Trophoblast cell (in vitro differentiated cells and primary cell): ENCODE measurements around the gene ZNF592.
"Not testable (repeated sequence)": the region's sequence is repeated elsewhere in the genome, so short reads cannot be mapped to it uniquely, and the experiment has no call there.

Experiments
- DNase-seq, 2 donors: peaks; one replicate each; pipeline ENCODE4 v3.0.0-alpha.2; 2016
- H2AFZ ChIP-seq: 2 replicates; pipeline ENCODE4 v1.6.1; 2013; ENCODE audit warnings: low read length, moderate library complexity, mild to moderate bottlenecking; ENCODE audit not compliant: insufficient read depth, poor library complexity
- H2AK5ac ChIP-seq: 2 replicates; pipeline ENCODE4 v1.6.1; 2013; ENCODE audit warnings: mild to moderate bottlenecking, low read length
- H2BK120ac ChIP-seq: 2 replicates; pipeline ENCODE4 v1.6.1; 2013; ENCODE audit warnings: low read length, mild to moderate bottlenecking, moderate library complexity; ENCODE audit not compliant: insufficient read depth, poor library complexity
- H2BK12ac ChIP-seq: 2 replicates; pipeline ENCODE4 v1.6.1; 2013; ENCODE audit warnings: mild to moderate bottlenecking, low read length, moderate library complexity
- H2BK5ac ChIP-seq: 2 replicates; pipeline ENCODE4 v1.6.1; 2013; ENCODE audit warnings: low read length, low read depth, moderate library complexity, mild to moderate bottlenecking; ENCODE audit not compliant: poor library complexity
- H3K14ac ChIP-seq: 2 replicates; pipeline ENCODE4 v1.6.1; 2013; ENCODE audit warnings: mild to moderate bottlenecking, low read length
- H3K18ac ChIP-seq: 2 replicates; pipeline ENCODE4 v1.6.1; 2013; ENCODE audit warnings: mild to moderate bottlenecking, low read length
- H3K23ac ChIP-seq: 2 replicates; pipeline ENCODE4 v1.6.1; 2013; ENCODE audit warnings: low read length
- H3K27ac ChIP-seq: 2 replicates; pipeline ENCODE4 v1.5.1; 2013; ENCODE audit warnings: low read depth, mild to moderate bottlenecking, inconsistent platforms, low read length, moderate library complexity
- H3K27me3 ChIP-seq: 2 replicates; pipeline ENCODE4 v1.6.1; 2013; ENCODE audit warnings: inconsistent platforms, mild to moderate bottlenecking, low read length, moderate library complexity; ENCODE audit not compliant: insufficient read depth
- H3K36me3 ChIP-seq, 2 experiments: 1 replicate in 1 of 2; 2 replicates in 1 of 2; pipeline ENCODE4 v1.6.1; 2013; ENCODE audit warnings: low read length in 2 of 2, mild to moderate bottlenecking in 2 of 2, moderate library complexity in 1 of 2; ENCODE audit not compliant: insufficient read depth in 2 of 2, control insufficient read depth in 1 of 2
- H3K4ac ChIP-seq: 2 replicates; pipeline ENCODE4 v1.6.1; 2013; ENCODE audit warnings: low read depth, mild to moderate bottlenecking, low read length, moderate library complexity
- H3K4me1 ChIP-seq, 2 experiments: 1 replicate in 1 of 2; 2 replicates in 1 of 2; pipeline ENCODE4 v1.6.1; 2013; ENCODE audit warnings: low read length in 2 of 2, mild to moderate bottlenecking in 2 of 2, moderate library complexity in 1 of 2; ENCODE audit not compliant: insufficient read depth in 2 of 2, control insufficient read depth in 1 of 2
- H3K4me2 ChIP-seq: 2 replicates; pipeline ENCODE4 v1.6.1; 2013; ENCODE audit warnings: inconsistent platforms, mild to moderate bottlenecking, low read length, moderate library complexity
- H3K4me3 ChIP-seq: 2 replicates; pipeline ENCODE4 v1.5.1; 2013; ENCODE audit warnings: mild to moderate bottlenecking, low read depth, low read length, inconsistent platforms
- H3K79me1 ChIP-seq: one replicate; pipeline ENCODE4 v1.6.1; 2013; ENCODE audit warnings: low read length
- H3K79me2 ChIP-seq: 2 replicates; pipeline ENCODE4 v1.6.1; 2013; ENCODE audit warnings: low read length, mild to moderate bottlenecking; ENCODE audit not compliant: control insufficient read depth, insufficient read depth, poor library complexity
- H3K9ac ChIP-seq: 2 replicates; pipeline ENCODE4 v1.6.1; 2013; ENCODE audit warnings: mild to moderate bottlenecking, low read length
- H3K9me3 ChIP-seq: 2 replicates; pipeline ENCODE4 v1.6.1; 2013; ENCODE audit warnings: low read depth, mild to moderate bottlenecking, control low read depth, inconsistent platforms, low read length; ENCODE audit not compliant: insufficient read depth
- H4K12ac ChIP-seq: 2 replicates; pipeline ENCODE4 v1.6.1; 2013; ENCODE audit warnings: low read depth, mild to moderate bottlenecking, low read length, moderate library complexity
- H4K8ac ChIP-seq: 2 replicates; pipeline ENCODE4 v1.6.1; 2013; ENCODE audit warnings: low read depth, mild to moderate bottlenecking, low read length, moderate library complexity
- H4K91ac ChIP-seq: one replicate; pipeline ENCODE4 v1.6.1; 2013; ENCODE audit warnings: low read depth, mild to moderate bottlenecking, low read length, moderate library complexity
- WGBS: extraction: QIAGEN DNeasy Blood & Tissue Kit; methylation state at CpG from one replicate; pipeline ENCODE4 v1.1.7; 2013; ENCODE audit warnings: missing lambda C conversion rate; ENCODE audit not compliant: insufficient read length, insufficient coverage; ENCODE audit errors: extremely low coverage; 5-methylcytosine and 5-hydroxymethylcytosine counted together

Gene ZNF592

GRCh38 chr15:84749111-84749991 is 959 bp downstream of the ZNF592 start:
- H3K14ac ChIP-seq: peak overlapping the region; percentile 96
- H3K18ac ChIP-seq: peak overlapping the region; percentile 87
- peak overlapping the region; percentile 98 for H4K91ac ChIP-seq
- no peaks in the 10 kb centered on the region for H3K27me3 ChIP-seq
- H3K4ac ChIP-seq: peak overlapping the region; percentile 66
- peak in 1 of 2 donors; percentile 49 for DNase-seq
- H4K8ac ChIP-seq: peak overlapping the region; percentile 67
- H3K27ac ChIP-seq: peak overlapping the region; percentile 94
- peaks cover 2 to 3% of the 10 kb centered on the region in 2 experiments for H3K36me3 ChIP-seq
- peaks cover 31% of the 10 kb centered on the region for H3K79me2 ChIP-seq
- H3K23ac ChIP-seq: no peak overlapping the region
- peak overlapping the region; percentile 57 for H2BK120ac ChIP-seq
- H2BK12ac ChIP-seq: no peak overlapping the region
- peak overlapping the region; percentile 68 for H3K4me2 ChIP-seq
- H3K4me3 ChIP-seq: peak overlapping the region; percentile 93
- no peaks in the 10 kb centered on the region for H3K9me3 ChIP-seq
- WGBS: no CpG with 5 or more reads among the region's 15 CpGs
- H3K4me1 ChIP-seq: peaks cover 5 to 8% of the 10 kb centered on the region in 2 experiments
- peak overlapping the region; percentile 49 for H2AK5ac ChIP-seq
- peak overlapping the region; percentile 19 for H4K12ac ChIP-seq
- peak overlapping the region; percentile 1 for H2AFZ ChIP-seq
- H2BK5ac ChIP-seq: peak overlapping the region; percentile 44
- peak overlapping the region; percentile 29 for H3K9ac ChIP-seq
- peaks cover 12% of the 10 kb centered on the region for H3K79me1 ChIP-seq

GRCh38 chr15:84750583-84751092 is 2.2 kb downstream of the ZNF592 start:
- H4K12ac ChIP-seq: no peak overlapping the region
- no CpG with 5 or more reads among the region's 2 CpGs for WGBS
- H4K8ac ChIP-seq: no peak overlapping the region

GRCh38 chr15:84751721-84752120 is 3.3 kb downstream of the ZNF592 start:
- H3K27me3 ChIP-seq, H4K91ac ChIP-seq, DNase-seq, H3K27ac ChIP-seq, H3K23ac ChIP-seq, H2BK5ac ChIP-seq, H3K36me3 ChIP-seq, H3K9me3 ChIP-seq, H2BK120ac ChIP-seq, H3K9ac ChIP-seq, H2BK12ac ChIP-seq, H3K14ac ChIP-seq, H3K4me2 ChIP-seq, H2AFZ ChIP-seq, H3K4me3 ChIP-seq, H4K8ac ChIP-seq, H4K12ac ChIP-seq, H2AK5ac ChIP-seq, H3K4ac ChIP-seq: not testable (repeated sequence)
- WGBS: no CpG with 5 or more reads among the region's 6 CpGs
- Histone ChIP-seq H3K4me1 (peaks cover 5 to 11% of the 10 kb centered on the region in 2 experiments), H3K79me2 (peaks cover 42% of the 10 kb centered on the region), H3K79me1 (peaks cover 12% of the 10 kb centered on the region), H3K18ac (peak overlapping the region; percentile 33)

More at GRCh38 chr15:84750583-84751092, 2.2 kb downstream of the ZNF592 start:
- Histone ChIP-seq H3K79me1 (peaks cover 12% of the 10 kb centered on the region), H4K91ac (no peak overlapping the region), H2AK5ac (no peak overlapping the region), H3K4me3 (no peak overlapping the region), H3K4me2 (peak overlapping the region; percentile 48), H3K4me1 (peaks cover 5 to 8% of the 10 kb centered on the region in 2 experiments), H3K4ac (peak overlapping the region; percentile 66), H3K27me3 (no peaks in the 10 kb centered on the region), H2AFZ (no peak overlapping the region), H3K9ac (no peak overlapping the region), H3K36me3 (peaks cover 2 to 3% of the 10 kb centered on the region in 2 experiments), H3K79me2 (peaks cover 34% of the 10 kb centered on the region), H3K27ac (no peak overlapping the region), H3K23ac (no peak overlapping the region), H3K14ac (no peak overlapping the region), H2BK5ac (peak overlapping the region; percentile 16), H2BK120ac (no peak overlapping the region), H2BK12ac (no peak overlapping the region), H3K9me3 (no peaks in the 10 kb centered on the region), H3K18ac (no peak overlapping the region)
- DNase-seq: no peak

- no peak overlapping the region for H2BK12ac ChIP-seq
These were observed 3.8 kb downstream of the ZNF592 start for GRCh38 chr15:84752195-84752594.

More at GRCh38 chr15:84752195-84752594, 3.8 kb downstream of the ZNF592 start:
- no peak overlapping the region for H4K12ac ChIP-seq
- no peak overlapping the region for H3K4me2 ChIP-seq
- WGBS: no CpG with 5 or more reads among the region's 1 CpG
- H3K14ac ChIP-seq: no peak overlapping the region
- no peak overlapping the region for H3K9ac ChIP-seq
- H3K23ac ChIP-seq: no peak overlapping the region
- peaks cover 44% of the 10 kb centered on the region for H3K79me2 ChIP-seq
- no peak overlapping the region for H2BK5ac ChIP-seq
- H3K4ac ChIP-seq: peak overlapping the region; percentile 98
- no peak overlapping the region for H4K91ac ChIP-seq
- H3K27me3 ChIP-seq: no peaks in the 10 kb centered on the region
- H4K8ac ChIP-seq: no peak overlapping the region
- peaks cover 12% of the 10 kb centered on the region for H3K79me1 ChIP-seq
- H2BK120ac ChIP-seq: no peak overlapping the region
- H3K4me1 ChIP-seq: peaks cover 2 to 8% of the 10 kb centered on the region in 2 experiments
- peaks cover 2 to 3% of the 10 kb centered on the region in 2 experiments for H3K36me3 ChIP-seq
- no peak overlapping the region for H3K18ac ChIP-seq
- H3K27ac ChIP-seq: no peak overlapping the region
- no peak overlapping the region for H2AK5ac ChIP-seq
- no peak overlapping the region for H2AFZ ChIP-seq
- H3K9me3 ChIP-seq: no peaks in the 10 kb centered on the region
- no peak overlapping the region for H3K4me3 ChIP-seq
- DNase-seq: no peak
